IPS-18a (cell line): ENCODE results near the gene GRIFIN.
A peak's percentile ranks its signal among the peaks of the same experiment; 100 is the strongest.

Source experiments
- H3K27ac ChIP-seq: one replicate; pipeline ENCODE4 v1.5.1; 2013; ENCODE audit warnings: low read length
- H3K27me3 ChIP-seq: one replicate; pipeline ENCODE4 v1.6.1; 2013; ENCODE audit warnings: mild to moderate bottlenecking, low read length; ENCODE audit not compliant: control insufficient read depth, insufficient read depth
- H3K36me3 ChIP-seq: one replicate; pipeline ENCODE4 v1.6.1; 2013; ENCODE audit warnings: low read depth, low read length; ENCODE audit not compliant: control insufficient read depth
- H3K4me1 ChIP-seq: one replicate; pipeline ENCODE4 v1.6.1; 2013; ENCODE audit warnings: low read depth, low read length; ENCODE audit not compliant: control insufficient read depth
- H3K4me3 ChIP-seq: one replicate; pipeline ENCODE4 v1.5.1; 2013; ENCODE audit warnings: low read length
- H3K9ac ChIP-seq: one replicate; pipeline ENCODE4 v1.6.1; 2013; ENCODE audit warnings: mild to moderate bottlenecking, low read length, moderate library complexity
- H3K9me3 ChIP-seq: one replicate; pipeline ENCODE4 v1.6.1; 2013; ENCODE audit warnings: low read depth, low read length; ENCODE audit not compliant: control insufficient read depth

The GRIFIN gene

DNA sequence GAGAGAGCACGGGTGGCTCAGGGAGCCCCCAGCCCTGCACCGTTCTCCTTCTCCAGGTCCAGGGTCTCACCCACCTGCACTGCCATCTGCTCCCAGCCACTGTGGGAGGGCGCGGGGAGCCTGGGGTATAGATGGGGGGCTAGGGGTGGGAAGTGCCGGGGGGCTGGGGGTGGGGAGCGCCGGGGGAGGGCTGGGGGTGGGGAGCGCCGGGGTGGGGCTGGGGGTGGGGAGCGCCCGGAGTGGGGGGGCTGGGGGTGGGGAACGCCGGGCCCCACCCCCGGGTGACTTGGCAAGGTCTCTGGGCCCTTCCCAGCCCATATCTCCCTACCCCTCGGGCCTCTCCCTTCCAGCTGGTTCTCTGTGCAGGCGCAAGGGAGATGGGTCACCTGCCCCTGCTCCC is at the start of gene GRIFIN:
GRIFIN (minus strand) TSS at position 101 of the 400 bp plus-strand sequence; CDS start at position 86, 15 bp downstream.
- Histone ChIP-seq H3K9me3 (no peaks in the 10 kb centered on the region), H3K36me3 (no peaks in the 10 kb centered on the region), H3K27me3 (no peaks in the 10 kb centered on the region), H3K4me3 (no peak within 1 kb of the TSS), H3K27ac (no peak within 1 kb of the TSS), H3K9ac (no peak within 1 kb of the TSS), H3K4me1 (peaks cover 5% of the 10 kb centered on the region)

GRCh38 chr7:2524808-2525657 is 48.8 kb upstream of the GRIFIN start:
- H3K36me3 ChIP-seq, result peaks cover 18% of the 10 kb centered on the region
- H3K27ac ChIP-seq, result no peak overlapping the region
- H3K9ac ChIP-seq, result peak overlapping the region; percentile 2
- H3K27me3 ChIP-seq, result peaks cover 19% of the 10 kb centered on the region
- peaks cover 46% of the 10 kb centered on the region for H3K4me1 ChIP-seq
- peak overlapping the region; percentile 51 for H3K4me3 ChIP-seq
- H3K9me3 ChIP-seq, result no peaks in the 10 kb centered on the region

GRCh38 chr7:2523941-2524807 is 48.0 kb upstream of the GRIFIN start:
- peaks cover 18% of the 10 kb centered on the region for H3K36me3 ChIP-seq
- no peaks in the 10 kb centered on the region for H3K9me3 ChIP-seq
- H3K9ac ChIP-seq, result peak overlapping the region; percentile 68
- H3K4me1 ChIP-seq, result peaks cover 46% of the 10 kb centered on the region
- H3K27me3 ChIP-seq, result peaks cover 19% of the 10 kb centered on the region
- peak overlapping the region; percentile 64 for H3K27ac ChIP-seq
- H3K4me3 ChIP-seq, result peak overlapping the region; percentile 51

GRCh38 chr7:2523461-2523936 is 47.3 kb upstream of the GRIFIN start:
- peaks cover 18% of the 10 kb centered on the region for H3K36me3 ChIP-seq
- H3K27me3 ChIP-seq, result peaks cover 26% of the 10 kb centered on the region
- H3K4me3 ChIP-seq, result peak overlapping the region; percentile 51
- peak overlapping the region; percentile 68 for H3K9ac ChIP-seq
- H3K27ac ChIP-seq, result peak overlapping the region; percentile 64
- peaks cover 46% of the 10 kb centered on the region for H3K4me1 ChIP-seq
- no peaks in the 10 kb centered on the region for H3K9me3 ChIP-seq

- peaks cover 31% of the 10 kb centered on the region for H3K27me3 ChIP-seq
- H3K9ac ChIP-seq, result peak overlapping the region; percentile 68
- no peaks in the 10 kb centered on the region for H3K9me3 ChIP-seq
- peaks cover 18% of the 10 kb centered on the region for H3K36me3 ChIP-seq
- peak overlapping the region; percentile 51 for H3K4me3 ChIP-seq
- peaks cover 47% of the 10 kb centered on the region for H3K4me1 ChIP-seq
- no peak overlapping the region for H3K27ac ChIP-seq
Observed at GRCh38 chr7:2522780-2523433, 46.7 kb upstream of the GRIFIN start.

DNA sequence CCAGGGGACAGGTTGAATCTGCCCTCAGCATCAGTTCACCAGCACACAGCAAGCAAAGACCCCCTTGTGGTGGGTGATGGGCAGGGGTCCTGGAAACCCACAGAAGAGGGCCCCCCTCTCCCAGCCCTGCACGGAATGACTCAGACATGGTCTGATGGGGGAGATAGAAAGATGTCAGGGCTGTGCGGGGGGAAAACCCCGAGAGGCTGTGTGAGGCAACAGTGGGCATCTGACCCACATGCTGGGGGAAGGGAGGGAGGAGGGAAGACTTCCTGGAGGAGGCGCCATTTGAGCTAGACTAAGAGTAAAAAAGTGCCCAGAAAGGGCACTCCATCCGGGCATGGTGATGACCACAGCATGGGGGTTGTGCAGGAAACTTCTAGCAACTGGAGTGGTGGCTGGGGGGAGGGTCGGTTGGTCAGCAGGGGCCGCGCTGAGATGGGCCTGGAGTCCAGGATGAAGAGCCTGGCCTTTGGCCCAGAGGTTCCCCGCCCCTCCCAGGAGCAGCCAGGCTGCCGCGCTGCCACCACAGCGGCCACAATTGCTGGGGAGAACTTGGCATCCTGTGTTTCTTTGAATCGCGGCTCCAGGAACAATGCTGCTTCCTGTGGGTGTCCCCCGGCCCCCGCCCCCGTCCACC is 45.9 kb upstream of the GRIFIN start:
- Histone ChIP-seq H3K27ac (no peak overlapping the region), H3K27me3 (peaks cover 39% of the 10 kb centered on the region), H3K9ac (no peak overlapping the region), H3K36me3 (peaks cover 17% of the 10 kb centered on the region), H3K4me1 (peaks cover 56% of the 10 kb centered on the region), H3K4me3 (peak overlapping the region; percentile 67), H3K9me3 (no peaks in the 10 kb centered on the region)

DNA sequence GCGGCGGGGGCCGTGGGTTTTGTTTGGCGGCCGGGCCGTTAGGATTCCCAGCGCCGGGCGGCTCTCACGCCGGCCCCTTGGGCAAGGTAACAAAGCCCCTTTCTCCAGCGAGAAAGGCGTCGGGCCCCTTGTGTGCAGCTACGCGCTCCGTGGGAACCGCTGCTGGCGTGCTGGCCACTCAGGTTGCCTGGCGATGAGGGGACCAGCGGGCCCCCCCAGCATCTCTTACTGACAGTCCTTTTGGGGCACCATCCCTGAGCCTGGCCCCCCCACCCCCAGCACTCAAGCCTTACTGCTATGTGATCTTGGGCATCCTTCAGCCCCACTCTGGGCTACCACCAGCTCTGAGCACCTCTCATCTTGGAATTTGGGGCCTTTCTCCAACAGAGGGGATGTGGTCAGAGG is 45.1 kb upstream of the GRIFIN start:
- Histone ChIP-seq H3K9ac (no peak overlapping the region), H3K27ac (no peak overlapping the region), H3K4me3 (peak overlapping the region; percentile 67), H3K36me3 (peaks cover 10% of the 10 kb centered on the region), H3K9me3 (no peaks in the 10 kb centered on the region), H3K27me3 (peaks cover 39% of the 10 kb centered on the region), H3K4me1 (peaks cover 59% of the 10 kb centered on the region)

DNA sequence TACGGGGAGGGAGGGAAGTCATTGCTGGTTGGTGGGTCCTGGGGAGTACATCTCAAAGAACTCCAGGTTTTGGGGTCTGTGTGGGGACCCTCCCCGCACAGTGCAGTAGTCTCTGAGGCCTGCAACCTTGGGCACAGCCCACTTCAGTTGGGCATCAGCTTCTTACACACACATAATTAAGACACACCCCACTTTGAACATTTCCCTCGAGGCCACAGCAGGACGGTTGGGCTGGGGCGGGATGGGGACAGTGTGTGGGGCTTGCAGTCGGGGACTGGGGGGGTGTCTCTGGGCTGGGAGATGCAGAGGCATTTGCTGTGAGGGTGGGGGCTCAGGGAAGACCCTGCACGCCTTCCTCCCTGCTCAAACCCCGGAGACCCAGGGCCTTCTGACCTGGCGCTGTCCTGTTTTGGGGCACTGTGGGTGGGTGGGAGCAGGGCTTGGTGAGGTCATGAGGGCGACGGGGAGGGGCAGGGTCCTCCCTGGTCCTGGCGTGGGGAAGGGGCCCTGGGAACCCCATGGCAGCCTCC is 44.6 kb upstream of the GRIFIN start:
- Histone ChIP-seq H3K36me3 (peaks cover 5% of the 10 kb centered on the region), H3K27me3 (peaks cover 39% of the 10 kb centered on the region), H3K4me3 (peak overlapping the region; percentile 67), H3K4me1 (peaks cover 59% of the 10 kb centered on the region), H3K9ac (no peak overlapping the region), H3K9me3 (no peaks in the 10 kb centered on the region), H3K27ac (no peak overlapping the region)

DNA sequence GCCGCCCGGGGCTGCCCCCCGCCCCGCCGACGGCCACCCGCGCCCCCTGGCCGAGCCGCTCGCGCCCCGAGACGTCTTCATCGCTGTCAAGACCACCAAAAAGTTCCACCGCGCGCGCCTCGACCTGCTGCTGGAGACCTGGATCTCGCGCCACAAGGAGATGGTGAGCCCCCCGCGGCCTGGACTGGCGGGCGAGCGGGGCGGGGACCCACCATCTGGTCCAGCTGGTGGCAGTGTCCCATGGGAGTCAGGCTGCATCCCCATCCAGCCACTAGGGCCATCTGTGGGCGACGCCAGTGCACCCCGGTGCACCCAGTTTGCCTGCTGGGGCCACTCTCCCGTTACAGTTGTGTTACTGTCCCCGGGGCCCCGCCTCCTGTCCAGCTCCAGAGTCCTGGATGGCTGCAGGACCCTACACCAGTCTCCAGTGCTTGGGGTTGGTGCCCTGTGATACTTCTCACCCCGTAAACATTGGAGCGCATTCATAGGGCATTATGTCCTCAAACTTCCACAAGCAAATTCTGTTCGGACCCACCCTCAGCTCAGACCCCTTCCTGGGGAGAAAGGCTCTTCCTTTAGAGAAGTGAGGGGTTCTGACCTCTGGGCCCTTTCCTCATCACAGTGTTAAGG is 44.0 kb upstream of the GRIFIN start:
- Histone ChIP-seq H3K4me1 (peaks cover 55% of the 10 kb centered on the region), H3K9me3 (no peaks in the 10 kb centered on the region), H3K36me3 (no peaks in the 10 kb centered on the region), H3K27ac (no peak overlapping the region), H3K9ac (no peak overlapping the region), H3K4me3 (peak overlapping the region; percentile 67), H3K27me3 (peaks cover 39% of the 10 kb centered on the region)

DNA sequence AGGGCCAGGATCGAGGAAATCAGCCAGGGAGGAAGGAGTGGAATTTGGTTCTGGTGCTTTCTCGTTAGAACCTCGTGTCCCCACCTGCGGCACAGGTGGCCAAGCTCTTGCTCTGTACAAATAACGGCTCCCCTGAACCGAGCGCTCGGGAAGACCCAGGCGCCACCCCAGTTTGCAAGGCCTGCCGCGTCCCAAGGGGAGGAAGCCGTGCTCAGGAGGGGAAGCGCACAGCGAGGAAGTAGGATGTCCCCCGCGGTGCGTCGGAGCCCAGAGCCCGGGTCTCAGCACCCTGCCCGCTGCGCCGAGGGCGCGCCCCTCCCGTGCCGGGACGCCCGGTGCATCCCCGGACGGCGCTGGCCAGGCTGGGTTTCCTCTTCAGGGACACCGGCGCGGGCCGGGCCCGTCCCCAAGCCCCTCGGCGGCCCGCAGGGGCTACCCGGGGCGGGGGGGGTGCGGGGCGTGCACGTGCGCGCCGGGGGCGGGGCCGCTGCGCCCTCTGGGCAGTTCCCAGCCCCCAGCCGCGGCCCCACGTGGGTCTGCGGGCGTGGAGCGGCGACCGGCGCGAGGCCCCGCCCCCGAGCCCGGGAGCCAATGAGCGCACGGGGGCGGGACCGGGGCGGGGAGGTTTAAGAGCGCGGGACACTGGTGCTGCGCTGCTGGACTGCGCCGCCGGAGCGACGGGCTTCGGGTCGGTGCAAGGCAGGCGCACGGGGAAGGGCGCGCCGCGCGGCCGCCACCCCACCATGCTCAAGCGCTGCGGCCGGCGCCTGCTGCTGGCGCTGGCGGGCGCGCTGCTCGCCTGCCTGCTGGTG is 43.1 kb upstream of the GRIFIN start, which contains the start of gene LFNG:
LFNG (plus strand) TSS at position 656 of the 812 bp plus-strand sequence; CDS start at position 744, 88 bp downstream.
- Histone ChIP-seq H3K27ac (no peak within 1 kb of the TSS), H3K9me3 (no peaks in the 10 kb centered on the region), H3K9ac (peak within 1 kb of the TSS; percentile 36), H3K4me1 (peaks cover 48% of the 10 kb centered on the region), H3K27me3 (peaks cover 39% of the 10 kb centered on the region), H3K4me3 (peak within 1 kb of the TSS; percentile 70), H3K36me3 (no peaks in the 10 kb centered on the region)
